IMR-90 (cell line): Measurements from ENCODE around the gene RNF166.

Experiments used
- CEBPB ChIP-seq: IDR thresholded peaks from 2 replicates; pipeline ENCODE4 v1.6.1; 2012; ENCODE audit warnings: low read depth, low read length, improper control_type of control experiment
- FOS ChIP-seq: fragments of 150-350 bp; IDR thresholded peaks from 2 replicates; pipeline ENCODE4 v1.6.1; 2016; ENCODE audit warnings: low read depth, low read length
- MAFK ChIP-seq: IDR thresholded peaks from 2 replicates; pipeline ENCODE4 v1.6.1; 2012; ENCODE audit warnings: low read depth, low read length, improper control_type of control experiment
- NFE2L2 ChIP-seq: fragments of 150-350 bp; IDR thresholded peaks from 2 replicates; pipeline ENCODE4 v1.6.1; 2016; ENCODE audit warnings: low read depth, mild to moderate bottlenecking, low read length
- POLR2A ChIP-seq: IDR thresholded peaks from 2 replicates; pipeline ENCODE4 v1.6.1; 2012; ENCODE audit warnings: mild to moderate bottlenecking, low read depth, low read length
- RAD21 ChIP-seq: IDR thresholded peaks from 2 replicates; pipeline ENCODE4 v1.6.1; 2012; ENCODE audit warnings: low read length, improper control_type of control experiment
- RCOR1 ChIP-seq: IDR thresholded peaks from 2 replicates; pipeline ENCODE4 v1.6.1; 2012; ENCODE audit warnings: mild to moderate bottlenecking, low read length, improper control_type of control experiment; ENCODE audit not compliant: insufficient replicate concordance
- SMC3 ChIP-seq: fragments of 150-350 bp; IDR thresholded peaks from 2 replicates; pipeline ENCODE4 v1.6.1; 2016; ENCODE audit warnings: low read depth, mild to moderate bottlenecking, antibody characterized with exemption, low read length, moderate library complexity
- TF ChIP-seq, protein P1 (sequence below): conservative IDR thresholded peaks from 2 replicates; pipeline ENCODE4 v1.5.1; 2012; ENCODE audit warnings: mild to moderate bottlenecking, low read depth, low read length, improper control_type of control experiment
- TF ChIP-seq, protein P2 (sequence below): fragments of 150-350 bp; IDR thresholded peaks from 2 replicates; pipeline ENCODE4 v1.6.1; 2016; ENCODE audit warnings: low read depth, mild to moderate bottlenecking, low read length, moderate library complexity, borderline replicate concordance
- TF ChIP-seq, protein P3 (sequence below): fragments of 150-350 bp; IDR thresholded peaks from 2 replicates; pipeline ENCODE4 v1.6.1; 2017; ENCODE audit warnings: mild to moderate bottlenecking, antibody characterized with exemption, low read length, low read depth

DNA sequence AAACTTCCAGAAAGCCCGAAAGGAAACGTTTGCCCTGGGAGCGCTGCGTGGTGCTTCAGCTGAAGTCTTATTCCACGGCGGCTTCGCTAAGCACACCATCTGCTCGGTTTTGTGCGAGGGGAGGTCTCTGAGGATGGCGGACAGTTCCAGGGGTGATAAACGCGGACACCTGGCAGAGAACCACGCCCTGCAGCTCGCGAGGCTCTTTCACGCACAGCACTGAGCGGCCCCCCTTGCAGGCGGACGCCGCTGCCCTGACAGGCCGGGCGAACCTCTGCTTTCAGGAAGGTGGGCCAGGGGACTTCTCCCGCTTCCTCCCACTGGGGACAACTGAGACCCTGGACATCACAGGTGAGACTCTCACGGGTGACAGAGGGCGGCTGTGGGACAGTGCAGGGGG lies 47.0 kb downstream of the RNF166 start:
- TF ChIP-seq FOS = no peak
- TF ChIP-seq, protein P1, sequence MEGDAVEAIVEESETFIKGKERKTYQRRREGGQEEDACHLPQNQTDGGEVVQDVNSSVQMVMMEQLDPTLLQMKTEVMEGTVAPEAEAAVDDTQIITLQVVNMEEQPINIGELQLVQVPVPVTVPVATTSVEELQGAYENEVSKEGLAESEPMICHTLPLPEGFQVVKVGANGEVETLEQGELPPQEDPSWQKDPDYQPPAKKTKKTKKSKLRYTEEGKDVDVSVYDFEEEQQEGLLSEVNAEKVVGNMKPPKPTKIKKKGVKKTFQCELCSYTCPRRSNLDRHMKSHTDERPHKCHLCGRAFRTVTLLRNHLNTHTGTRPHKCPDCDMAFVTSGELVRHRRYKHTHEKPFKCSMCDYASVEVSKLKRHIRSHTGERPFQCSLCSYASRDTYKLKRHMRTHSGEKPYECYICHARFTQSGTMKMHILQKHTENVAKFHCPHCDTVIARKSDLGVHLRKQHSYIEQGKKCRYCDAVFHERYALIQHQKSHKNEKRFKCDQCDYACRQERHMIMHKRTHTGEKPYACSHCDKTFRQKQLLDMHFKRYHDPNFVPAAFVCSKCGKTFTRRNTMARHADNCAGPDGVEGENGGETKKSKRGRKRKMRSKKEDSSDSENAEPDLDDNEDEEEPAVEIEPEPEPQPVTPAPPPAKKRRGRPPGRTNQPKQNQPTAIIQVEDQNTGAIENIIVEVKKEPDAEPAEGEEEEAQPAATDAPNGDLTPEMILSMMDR = no peak
- no peak for TF ChIP-seq POLR2A
- TF ChIP-seq, protein P2, sequence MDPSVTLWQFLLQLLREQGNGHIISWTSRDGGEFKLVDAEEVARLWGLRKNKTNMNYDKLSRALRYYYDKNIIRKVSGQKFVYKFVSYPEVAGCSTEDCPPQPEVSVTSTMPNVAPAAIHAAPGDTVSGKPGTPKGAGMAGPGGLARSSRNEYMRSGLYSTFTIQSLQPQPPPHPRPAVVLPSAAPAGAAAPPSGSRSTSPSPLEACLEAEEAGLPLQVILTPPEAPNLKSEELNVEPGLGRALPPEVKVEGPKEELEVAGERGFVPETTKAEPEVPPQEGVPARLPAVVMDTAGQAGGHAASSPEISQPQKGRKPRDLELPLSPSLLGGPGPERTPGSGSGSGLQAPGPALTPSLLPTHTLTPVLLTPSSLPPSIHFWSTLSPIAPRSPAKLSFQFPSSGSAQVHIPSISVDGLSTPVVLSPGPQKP = no peak
- TF ChIP-seq, protein P3, sequence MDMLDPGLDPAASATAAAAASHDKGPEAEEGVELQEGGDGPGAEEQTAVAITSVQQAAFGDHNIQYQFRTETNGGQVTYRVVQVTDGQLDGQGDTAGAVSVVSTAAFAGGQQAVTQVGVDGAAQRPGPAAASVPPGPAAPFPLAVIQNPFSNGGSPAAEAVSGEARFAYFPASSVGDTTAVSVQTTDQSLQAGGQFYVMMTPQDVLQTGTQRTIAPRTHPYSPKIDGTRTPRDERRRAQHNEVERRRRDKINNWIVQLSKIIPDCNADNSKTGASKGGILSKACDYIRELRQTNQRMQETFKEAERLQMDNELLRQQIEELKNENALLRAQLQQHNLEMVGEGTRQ = no peak
- no peak for TF ChIP-seq CEBPB
- TF ChIP-seq MAFK = no peak
- no peak for TF ChIP-seq SMC3
- TF ChIP-seq NFE2L2 = no peak
- no peak for TF ChIP-seq RAD21
- TF ChIP-seq RCOR1 = no peak
